ENCODE data around the gene NR2F2. TPM values are rescaled to one million over a fixed set of nuclear protein-coding genes. Genes with fewer than 3 reads are reported as not detected.

NR2F2 gene
- polyA plus RNA-seq, 1 donor from 2014 or later = 0.07 TPM

GRCh38 chr15:96360581-96361308, 30.2 kb downstream of the NR2F2 start:
- H3K79me2 ChIP-seq (replicated peaks; ENCODE audit: insufficient read depth, low read length) = no peaks in the 10 kb centered on the region
- H3K4me3 ChIP-seq (ENCODE audit: low read length) = no peak overlapping the region
- H2AFZ ChIP-seq (ENCODE audit: low read depth, low read length) = no peak overlapping the region
- peak; percentile 86 for TF ChIP-seq EZH2 (IDR thresholded peaks at IDR 0.05; ENCODE audit: borderline replicate concordance, insufficient read depth, low read length, poor library complexity, severe bottlenecking)
- no peak for TF ChIP-seq EP300 (conservative IDR thresholded peaks at IDR 0.05; ENCODE audit: poor library complexity, severe bottlenecking)
- H3F3A ChIP-seq (ENCODE audit: insufficient read depth, low read length, poor library complexity, severe bottlenecking) = no peaks in the 10 kb centered on the region
- no peaks in the 10 kb centered on the region for H3K9me2 ChIP-seq (ENCODE audit: insufficient read depth, low read length)
- H3K27ac ChIP-seq (ENCODE audit: low read length) = no peak overlapping the region
- H3K9me3 ChIP-seq (ENCODE audit: low read length) = no peaks in the 10 kb centered on the region
- H3K9ac ChIP-seq (ENCODE audit: low read length) = no peak overlapping the region
- H3K36me3 ChIP-seq (ENCODE audit: insufficient read depth, low read length) = no peaks in the 10 kb centered on the region
- H4K20me1 ChIP-seq (ENCODE audit: insufficient read depth) = no peaks in the 10 kb centered on the region
- H3K4me2 ChIP-seq (ENCODE audit: low read length) = no peak overlapping the region
- H3K27me3 ChIP-seq (ENCODE audit: insufficient read depth, low read depth, low read length) = peaks cover 99% of the 10 kb centered on the region

- Histone ChIP-seq H3K9me2 (ENCODE audit: insufficient read depth, low read length) (no peaks in the 10 kb centered on the region), H3K4me2 (ENCODE audit: low read length) (no peak overlapping the region), H3K4me3 (ENCODE audit: low read length) (no peak overlapping the region), H3F3A (ENCODE audit: insufficient read depth, low read length, poor library complexity, severe bottlenecking) (no peaks in the 10 kb centered on the region), H2AFZ (ENCODE audit: low read depth, low read length) (no peak overlapping the region), H3K27me3 (ENCODE audit: insufficient read depth, low read depth, low read length) (peaks cover 99% of the 10 kb centered on the region), H3K9ac (ENCODE audit: low read length) (no peak overlapping the region), H3K36me3 (ENCODE audit: insufficient read depth, low read length) (no peaks in the 10 kb centered on the region), H3K27ac (ENCODE audit: low read length) (no peak overlapping the region), H3K79me2 (replicated peaks; ENCODE audit: insufficient read depth, low read length) (no peaks in the 10 kb centered on the region), H3K9me3 (ENCODE audit: low read length) (no peaks in the 10 kb centered on the region), H4K20me1 (ENCODE audit: insufficient read depth) (no peaks in the 10 kb centered on the region)
- no peak for TF ChIP-seq TAF1 (IDR thresholded peaks at IDR 0.05; ENCODE audit: low read depth)
- no peak for TF ChIP-seq REST (IDR thresholded peaks at IDR 0.05; ENCODE audit: borderline replicate concordance)
- peak; percentile 62 for TF ChIP-seq EZH2 (IDR thresholded peaks at IDR 0.05; ENCODE audit: borderline replicate concordance, insufficient read depth, low read length, poor library complexity, severe bottlenecking)
Measured at GRCh38 chr15:96361309-96362010, 31.0 kb downstream of the NR2F2 start.

- no peak overlapping the region for H2AFZ ChIP-seq (ENCODE audit: low read depth, low read length)
- no peak overlapping the region for H3K9ac ChIP-seq (ENCODE audit: low read length)
- TF ChIP-seq POLR2AphosphoS5 (IDR thresholded peaks at IDR 0.05) (no peak), EZH2 (IDR thresholded peaks at IDR 0.05; ENCODE audit: borderline replicate concordance, insufficient read depth, low read length, poor library complexity, severe bottlenecking) (no peak), EP300 (conservative IDR thresholded peaks at IDR 0.05; ENCODE audit: poor library complexity, severe bottlenecking) (no peak), SMC3 (conservative IDR thresholded peaks at IDR 0.05; ENCODE audit: poor library complexity) (no peak), TAF1 (IDR thresholded peaks at IDR 0.05; ENCODE audit: low read depth) (no peak), RAD21 (conservative IDR thresholded peaks at IDR 0.05) (no peak), REST (IDR thresholded peaks at IDR 0.05; ENCODE audit: borderline replicate concordance) (no peak), MXI1 (conservative IDR thresholded peaks at IDR 0.05; ENCODE audit: poor library complexity, severe bottlenecking) (no peak), CTCF (IDR thresholded peaks at IDR 0.05; ENCODE audit: poor library complexity, severe bottlenecking) (no peak)
- H3K79me2 ChIP-seq (replicated peaks; ENCODE audit: insufficient read depth, low read length) = no peaks in the 10 kb centered on the region
- no peak overlapping the region for H3K4me2 ChIP-seq (ENCODE audit: low read length)
- H3K4me3 ChIP-seq (ENCODE audit: low read length) = no peak overlapping the region
- no peaks in the 10 kb centered on the region for H3K9me2 ChIP-seq (ENCODE audit: insufficient read depth, low read length)
- H3K36me3 ChIP-seq (ENCODE audit: insufficient read depth, low read length) = no peaks in the 10 kb centered on the region
- peaks cover 99% of the 10 kb centered on the region for H3K27me3 ChIP-seq (ENCODE audit: insufficient read depth, low read depth, low read length)
- H3K27ac ChIP-seq (ENCODE audit: low read length) = no peak overlapping the region
- no peaks in the 10 kb centered on the region for H3K9me3 ChIP-seq (ENCODE audit: low read length)
- no peaks in the 10 kb centered on the region for H3F3A ChIP-seq (ENCODE audit: insufficient read depth, low read length, poor library complexity, severe bottlenecking)
- no peaks in the 10 kb centered on the region for H4K20me1 ChIP-seq (ENCODE audit: insufficient read depth)
Measured at GRCh38 chr15:96362011-96362754, 31.7 kb downstream of the NR2F2 start.

All from neural cell (in vitro differentiated cells).